AG10803 (cell line): ENCODE results near the gene IGFL4.
"Not testable (repeated sequence)": the region's sequence is repeated elsewhere in the genome, so short reads cannot be mapped to it uniquely, and the experiment has no call there.

ENCODE experiments used
- DNase-seq: peaks from one replicate; pipeline ENCODE4 v3.0.0; 2010; ENCODE audit warnings: low read depth
- H3K4me3 ChIP-seq: 2 replicates; pipeline ENCODE4 v1.5.1; 2011; ENCODE audit warnings: mild to moderate bottlenecking, low read length, control low read depth
- TF ChIP-seq, protein P1 (sequence below): conservative IDR thresholded peaks from 2 replicates; pipeline ENCODE4 v1.5.1; 2011; ENCODE audit warnings: mild to moderate bottlenecking, low read length, control low read depth, inconsistent platforms

IGFL4 gene

DNA sequence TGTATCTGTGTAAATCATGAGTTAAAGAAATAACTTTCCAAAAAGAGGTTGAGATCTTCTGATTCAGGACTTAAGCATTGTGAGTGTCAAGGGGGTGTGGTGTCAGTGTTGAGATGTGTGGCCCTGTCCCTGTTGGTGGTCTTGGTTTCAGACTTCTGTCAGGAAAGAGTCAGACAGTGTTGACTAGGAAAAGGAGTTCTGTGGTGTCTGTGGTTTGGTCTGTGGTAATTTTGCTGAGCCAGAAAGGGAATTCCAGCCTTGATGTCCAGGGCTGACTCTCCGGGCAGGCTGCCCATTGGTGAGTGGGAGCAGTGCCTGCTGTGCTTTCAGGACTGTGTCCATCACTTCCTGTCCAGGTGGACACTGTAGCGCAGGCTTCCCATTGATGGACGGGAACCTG lies 39.8 kb upstream of the IGFL4 start:
- peak; percentile 92 for DNase-seq
- no peak overlapping the region for H3K4me3 ChIP-seq
- TF ChIP-seq, protein P1, sequence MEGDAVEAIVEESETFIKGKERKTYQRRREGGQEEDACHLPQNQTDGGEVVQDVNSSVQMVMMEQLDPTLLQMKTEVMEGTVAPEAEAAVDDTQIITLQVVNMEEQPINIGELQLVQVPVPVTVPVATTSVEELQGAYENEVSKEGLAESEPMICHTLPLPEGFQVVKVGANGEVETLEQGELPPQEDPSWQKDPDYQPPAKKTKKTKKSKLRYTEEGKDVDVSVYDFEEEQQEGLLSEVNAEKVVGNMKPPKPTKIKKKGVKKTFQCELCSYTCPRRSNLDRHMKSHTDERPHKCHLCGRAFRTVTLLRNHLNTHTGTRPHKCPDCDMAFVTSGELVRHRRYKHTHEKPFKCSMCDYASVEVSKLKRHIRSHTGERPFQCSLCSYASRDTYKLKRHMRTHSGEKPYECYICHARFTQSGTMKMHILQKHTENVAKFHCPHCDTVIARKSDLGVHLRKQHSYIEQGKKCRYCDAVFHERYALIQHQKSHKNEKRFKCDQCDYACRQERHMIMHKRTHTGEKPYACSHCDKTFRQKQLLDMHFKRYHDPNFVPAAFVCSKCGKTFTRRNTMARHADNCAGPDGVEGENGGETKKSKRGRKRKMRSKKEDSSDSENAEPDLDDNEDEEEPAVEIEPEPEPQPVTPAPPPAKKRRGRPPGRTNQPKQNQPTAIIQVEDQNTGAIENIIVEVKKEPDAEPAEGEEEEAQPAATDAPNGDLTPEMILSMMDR = no peak

DNA sequence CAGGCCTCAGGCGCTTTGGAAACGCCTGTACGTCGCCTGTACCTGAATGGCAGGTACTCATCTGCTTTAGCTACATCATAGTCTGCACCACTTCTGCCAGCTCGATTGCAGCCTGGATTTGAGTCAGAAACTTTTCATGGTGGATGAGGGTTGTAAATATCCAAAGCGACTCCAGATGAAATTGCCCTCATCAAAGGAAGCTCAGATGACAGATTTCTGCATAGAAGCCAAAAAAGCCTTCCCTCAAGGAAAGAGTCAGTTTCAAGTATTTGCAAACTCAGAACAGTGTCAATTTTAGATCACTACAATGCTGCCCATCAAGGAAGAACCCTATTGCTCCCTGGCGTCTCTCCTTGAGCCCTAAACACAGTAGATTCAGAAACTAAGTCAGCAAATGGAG lies 38.8 kb upstream of the IGFL4 start:
- no peak overlapping the region for H3K4me3 ChIP-seq
- TF ChIP-seq, protein P1 = no peak
- DNase-seq = no peak

DNA sequence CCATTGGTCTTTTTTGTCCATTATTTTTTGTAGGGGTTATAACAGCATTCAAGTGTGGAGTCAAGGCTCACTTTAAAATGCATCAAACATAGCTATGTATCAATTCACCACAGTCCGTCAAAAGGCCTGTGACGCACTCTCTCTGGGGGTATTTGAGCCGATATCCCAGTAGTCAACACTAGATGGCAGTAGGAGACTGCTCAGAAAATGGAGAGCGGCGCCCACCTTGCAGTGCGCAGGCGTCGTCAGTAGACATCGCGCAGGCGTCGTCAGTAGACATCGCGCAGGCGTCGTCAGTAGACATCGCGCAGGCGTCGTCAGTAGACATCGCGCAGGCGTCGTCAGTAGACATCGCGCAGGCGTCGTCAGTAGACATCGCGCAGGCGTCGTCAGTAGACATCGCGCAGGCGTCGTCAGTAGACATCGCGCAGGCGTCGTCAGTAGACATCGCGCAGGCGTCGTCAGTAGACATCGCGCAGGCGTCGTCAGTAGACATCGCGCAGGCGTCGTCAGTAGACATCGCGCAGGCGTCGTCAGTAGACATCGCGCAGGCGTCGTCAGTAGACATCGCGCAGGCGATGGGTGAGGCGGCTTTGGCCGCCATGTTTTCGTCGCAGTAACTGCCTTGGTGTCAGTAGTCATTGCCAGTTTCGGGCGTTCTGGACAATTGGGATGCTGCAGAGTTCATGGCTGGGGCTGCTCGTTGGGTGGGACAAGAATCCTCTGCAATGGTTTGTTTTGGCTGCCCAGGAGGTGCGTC lies 38.0 kb upstream of the IGFL4 start:
- H3K4me3 ChIP-seq = not testable (repeated sequence)
- DNase-seq = peak; percentile 58
- TF ChIP-seq, protein P1 = peak; percentile 57

DNA sequence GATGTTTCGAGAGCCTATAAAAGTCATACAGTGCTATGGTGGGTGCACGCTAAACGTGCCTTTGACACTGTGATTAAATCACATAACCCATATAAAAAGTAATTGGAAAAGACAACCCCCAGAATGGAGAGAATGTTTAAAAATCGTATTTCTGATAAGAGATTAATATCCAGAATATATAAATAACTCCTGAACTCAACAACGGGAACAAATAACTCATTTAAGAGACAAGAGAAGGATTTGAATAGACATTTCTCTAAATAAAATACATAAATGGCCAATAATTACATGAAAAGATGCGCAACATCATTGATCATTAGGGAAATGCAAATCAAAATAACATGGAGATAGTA lies 37.0 kb upstream of the IGFL4 start:
- DNase-seq = no peak
- no peak overlapping the region for H3K4me3 ChIP-seq
- TF ChIP-seq, protein P1 = no peak

DNA sequence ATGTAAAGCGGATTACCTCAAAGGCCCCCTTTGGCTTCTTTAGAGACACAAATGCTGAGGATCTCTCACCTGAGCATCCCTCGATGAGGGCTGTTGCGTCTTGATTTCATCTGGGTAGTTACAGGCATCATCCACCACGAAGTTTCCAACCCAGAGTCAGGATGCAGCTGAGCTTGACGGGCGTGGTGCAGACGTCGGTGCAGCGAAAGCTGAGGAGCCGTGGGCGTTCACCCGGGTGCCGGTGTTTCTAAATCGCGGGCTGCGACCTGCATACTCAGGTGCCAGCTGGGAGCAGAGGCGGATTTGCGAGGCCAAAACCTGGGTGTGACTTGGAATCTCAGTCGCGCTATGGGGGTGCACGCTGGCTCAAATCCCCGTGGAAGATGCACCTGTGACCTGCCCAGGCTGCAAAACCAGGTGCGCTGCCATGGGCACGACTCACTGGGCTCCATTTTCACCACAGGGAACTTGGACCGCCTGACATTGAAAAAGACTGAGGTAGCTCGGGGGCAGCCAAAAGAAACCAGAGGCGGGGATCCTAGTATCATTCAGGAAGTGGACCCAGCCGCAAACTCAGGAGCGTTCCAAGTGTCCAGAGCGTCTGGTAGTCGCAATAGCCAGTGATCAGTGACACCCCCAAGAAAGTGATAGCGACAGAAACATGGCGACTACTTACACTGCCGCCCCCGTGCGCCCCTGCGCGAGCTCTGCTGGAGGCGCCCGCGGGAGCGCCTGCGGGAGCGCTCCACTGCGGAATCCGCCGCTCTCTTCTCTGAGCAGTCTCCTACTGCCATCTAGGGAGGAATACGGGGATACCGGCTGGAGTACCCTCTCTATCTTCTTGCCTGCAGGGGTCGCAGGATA lies 36.4 kb upstream of the IGFL4 start:
- TF ChIP-seq, protein P1 = peak; percentile 100
- DNase-seq = peak; percentile 73
- H3K4me3 ChIP-seq = no peak overlapping the region; the same call in 1 of the 2 replicates

DNA sequence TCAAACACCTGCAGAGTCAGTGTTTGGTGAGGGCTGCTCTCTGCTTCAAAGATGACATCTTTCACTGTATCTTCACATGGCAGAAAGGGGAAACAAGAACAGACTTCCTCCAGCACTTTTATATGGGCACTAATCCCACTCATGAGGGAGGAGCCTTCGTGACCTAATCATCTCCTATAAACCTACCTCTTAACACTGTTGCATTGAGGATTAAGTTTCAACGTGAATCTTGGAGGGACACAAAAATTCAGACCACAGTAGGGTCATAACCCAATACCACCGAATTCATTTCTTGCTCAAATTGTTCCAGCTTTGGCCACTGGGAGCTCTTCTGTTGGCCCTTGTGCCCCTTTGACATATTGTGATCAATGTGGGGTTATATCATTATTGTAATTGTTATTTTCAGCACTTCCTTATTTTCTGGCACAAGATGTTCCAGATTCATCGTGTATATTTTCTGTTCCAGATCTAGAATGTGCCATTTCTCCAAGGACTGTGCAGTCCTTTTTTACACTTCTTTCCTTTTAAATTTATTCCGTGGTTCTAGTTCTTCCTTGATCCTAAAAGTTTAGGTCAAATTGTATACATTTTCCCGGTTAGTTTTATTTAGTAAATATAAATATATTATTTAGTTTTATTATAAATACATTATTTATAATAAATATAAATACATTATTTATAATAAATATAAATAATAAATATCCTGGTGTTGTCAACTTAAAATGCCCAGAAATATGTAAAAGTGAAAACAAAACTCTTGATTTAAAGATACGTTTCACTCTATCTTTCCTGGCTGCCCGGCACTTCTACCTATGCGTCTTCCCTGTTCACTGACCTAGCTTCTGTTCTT lies 35.5 kb upstream of the IGFL4 start:
- TF ChIP-seq, protein P1 = no peak; the same call in 1 of the 2 replicates
- H3K4me3 ChIP-seq = no peak overlapping the region
- no peak for DNase-seq
